Chondrocyte (in vitro differentiated cells): Measurements from ENCODE around the gene KAT14. TPM values are rescaled to one million over a fixed set of nuclear protein-coding genes. Genes with fewer than 3 reads are reported as not detected.
"Not testable (repeated sequence)": the region's sequence is repeated elsewhere in the genome, so short reads cannot be mapped to it uniquely, and the experiment has no call there.

Source experiments
- DNase-seq: peaks from one replicate; pipeline ENCODE4 v3.0.0; 2021; ENCODE audit warnings: mixed read lengths, low spot score
- H3K27ac Mint-ChIP-seq: one replicate; pipeline ENCODE4 v1.8.0; 2021; ENCODE audit warnings: mild to moderate bottlenecking, moderate library complexity, mixed read lengths; ENCODE audit not compliant: unreplicated experiment
- H3K27me3 Mint-ChIP-seq: 2 replicates; pipeline ENCODE4 v1.8.0; 2021; ENCODE audit warnings: low read depth, mixed read lengths
- H3K36me3 Mint-ChIP-seq: 2 replicates; pipeline ENCODE4 v1.8.0; 2021; ENCODE audit warnings: low read depth, mixed read lengths
- H3K4me1 Mint-ChIP-seq: 2 replicates; pipeline ENCODE4 v1.8.0; 2021; ENCODE audit warnings: low read depth, mild to moderate bottlenecking, mixed read lengths
- H3K4me3 Mint-ChIP-seq: one replicate; pipeline ENCODE4 v1.8.0; 2021; ENCODE audit warnings: mild to moderate bottlenecking, moderate library complexity, mixed read lengths; ENCODE audit not compliant: unreplicated experiment
- H3K9me3 Mint-ChIP-seq: 2 replicates; pipeline ENCODE4 v1.8.0; 2021; ENCODE audit warnings: low read depth, mixed read lengths
- CTCF ChIP-seq: fragments of 200-600 bp; sonication (generic); IDR thresholded peaks from 2 replicates; pipeline ENCODE4 v1.5.0; 2021; ENCODE audit warnings: antibody characterized with exemption, mild to moderate bottlenecking, moderate library complexity
- total RNA-seq: library from RNA; stranded (reverse); gene quantifications from 3 replicates; pipeline ENCODE4 v1.2.1, GENCODE V29; 2021

KAT14 gene
- total RNA-seq, 1 donor from 2014 or later: 14.1 TPM

GRCh38 chr20:18103497-18103896, 34.2 kb upstream of the KAT14 start:
- Mint-ChIP-seq H3K4me3 (no peak overlapping the region), H3K27ac (no peak overlapping the region), H3K4me1 (no peaks in the 10 kb centered on the region), H3K36me3 (no peaks in the 10 kb centered on the region), H3K27me3 (peaks cover 25% of the 10 kb centered on the region), H3K9me3 (peaks cover 2% of the 10 kb centered on the region)
- TF ChIP-seq CTCF: no peak
- no peak for DNase-seq

DNA sequence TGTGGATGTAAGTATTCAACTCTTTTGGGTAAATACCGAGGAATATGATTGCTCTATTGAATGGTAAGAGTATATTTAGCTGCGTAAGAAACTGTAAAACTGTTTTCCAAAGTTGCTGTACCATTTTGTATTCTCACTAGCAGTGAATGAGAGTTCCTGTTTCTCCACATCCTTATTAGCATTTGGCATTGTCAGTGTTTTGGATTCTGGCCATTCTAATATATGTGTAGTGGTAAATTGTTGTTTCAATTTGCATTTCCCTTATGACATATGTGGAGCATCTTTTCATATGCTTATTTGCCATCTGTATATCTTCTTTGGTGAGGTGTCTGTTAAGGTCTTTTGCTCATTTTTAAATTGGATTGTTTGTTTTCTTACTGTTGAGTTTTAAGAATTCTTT, 29.3 kb upstream of the KAT14 start:
- peaks cover under 1% of the 10 kb centered on the region for H3K36me3 Mint-ChIP-seq
- no peak overlapping the region for H3K4me3 Mint-ChIP-seq
- peaks cover 4% of the 10 kb centered on the region for H3K9me3 Mint-ChIP-seq
- H3K27ac Mint-ChIP-seq: no peak overlapping the region
- H3K27me3 Mint-ChIP-seq: peaks cover 17% of the 10 kb centered on the region
- H3K4me1 Mint-ChIP-seq: no peaks in the 10 kb centered on the region
- TF ChIP-seq CTCF: no peak
- DNase-seq: no peak

DNA sequence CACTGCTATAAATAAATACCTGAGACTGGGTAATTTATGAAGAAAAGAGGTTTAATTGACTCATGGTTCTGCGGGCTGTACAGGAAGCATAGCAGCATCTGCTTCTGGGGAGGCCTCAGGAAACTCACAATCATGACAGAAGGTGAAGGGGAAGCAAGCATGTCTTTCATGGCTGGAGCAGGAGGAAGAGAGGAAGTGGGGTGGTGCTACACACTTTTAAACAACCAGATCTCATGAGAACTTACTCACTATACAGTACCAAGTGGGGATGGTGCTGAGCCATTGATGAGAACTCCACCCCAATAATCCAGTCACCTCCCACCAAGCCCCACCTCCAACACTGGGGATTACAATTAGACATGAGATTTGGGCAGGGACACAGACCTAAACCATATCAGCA, 9.1 kb upstream of the KAT14 start:
- not testable (repeated sequence) for H3K27ac Mint-ChIP-seq, DNase-seq, H3K36me3 Mint-ChIP-seq, H3K4me1 Mint-ChIP-seq, H3K4me3 Mint-ChIP-seq
- Mint-ChIP-seq H3K9me3 (peaks cover 11% of the 10 kb centered on the region), H3K27me3 (peaks cover 45% of the 10 kb centered on the region)

- no peaks in the 10 kb centered on the region for H3K9me3 Mint-ChIP-seq
- no peaks in the 10 kb centered on the region for H3K36me3 Mint-ChIP-seq
- no peak for TF ChIP-seq CTCF
Measured at GRCh38 chr20:18132663-18133062, 5.0 kb upstream of the KAT14 start.

GRCh38 chr20:18133962-18134361, 3.7 kb upstream of the KAT14 start:
- Mint-ChIP-seq H3K9me3 (no peaks in the 10 kb centered on the region), H3K36me3 (no peaks in the 10 kb centered on the region), H3K4me3 (no peak overlapping the region), H3K27me3 (peaks cover 19% of the 10 kb centered on the region), H3K27ac (no peak overlapping the region), H3K4me1 (peaks cover 10% of the 10 kb centered on the region)
- TF ChIP-seq CTCF: no peak
- no peak for DNase-seq

More at GRCh38 chr20:18132663-18133062, 5.0 kb upstream of the KAT14 start:
- DNase-seq: no peak
- Mint-ChIP-seq H3K27me3 (peaks cover 26% of the 10 kb centered on the region), H3K27ac (no peak overlapping the region), H3K4me3 (no peak overlapping the region), H3K4me1 (peaks cover 4% of the 10 kb centered on the region)

DNA sequence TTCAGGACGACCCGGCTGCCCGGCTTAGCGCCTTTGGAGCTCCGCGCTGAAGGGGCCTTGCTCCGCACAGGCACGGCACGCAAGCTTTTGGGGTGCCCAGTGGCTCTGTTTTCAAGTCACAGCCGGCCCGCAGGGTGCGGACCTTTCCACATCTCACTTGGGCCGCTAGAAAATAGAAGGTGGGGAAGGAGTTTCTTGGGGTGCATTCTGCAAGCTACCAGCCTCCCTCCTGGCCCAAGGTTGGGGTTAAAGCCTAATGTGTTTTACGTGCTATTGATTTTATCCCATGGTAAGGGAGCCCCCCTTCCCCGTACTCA, 561 bp downstream of the KAT14 start:
- Mint-ChIP-seq H3K27ac (no peak overlapping the region), H3K27me3 (peaks cover 4% of the 10 kb centered on the region), H3K4me3 (peak overlapping the region; percentile 86), H3K9me3 (no peaks in the 10 kb centered on the region), H3K36me3 (peaks cover 7% of the 10 kb centered on the region), H3K4me1 (peaks cover 22% of the 10 kb centered on the region)
- DNase-seq: no peak
- no peak for TF ChIP-seq CTCF
